HCT116 (cell line): Measurements from ENCODE around the gene STK24. TPM values are rescaled to one million over a fixed set of nuclear protein-coding genes. Genes with fewer than 3 reads are reported as not detected.

ENCODE experiments used
- ATAC-seq: fragments of 200-7000 bp; cut with Tn5 transposase; 2 replicates; pipeline ENCODE4 v1.9.1; 2020; ENCODE audit warnings: mild to moderate bottlenecking, moderate library complexity
- BruUV-seq: library from RNA; stranded (reverse); fragments of 400-500 nt; replicated peaks from 2 replicates; lab custom pipeline; 2021; lab: Mats Ljungman, UMichigan
- CTCF ChIA-PET: fragments of 300-600 bp; sonication (Branson Sonifier 250); formaldehyde crosslinking; loops from one replicate; lab custom pipeline; 2021; ENCODE audit warnings: antibody characterized with exemption; lab: Charles Lee
- POLR2A ChIA-PET: fragments of 300-600, 350-600 bp; sonication (Branson Sonifier 250); formaldehyde crosslinking; loops from one replicate; lab custom pipeline; 2021; ENCODE audit warnings: antibody characterized with exemption; lab: Charles Lee
- RAD21 ChIA-PET, 2 experiments: fragments of 300-600 bp; sonication (Branson Sonifier 250); formaldehyde crosslinking; loops; one replicate each; lab custom pipeline; 2023; ENCODE audit warnings: low total read pairs in 2 of 2; ENCODE audit not compliant: uncharacterized antibody in 2 of 2, unreplicated experiment in 2 of 2, low non-redundant PET in 1 of 2; lab: Charles Lee
- DNase-seq: peaks from one replicate; pipeline ENCODE4 v3.0.0-alpha.2; 2010; ENCODE audit warnings: low read depth, low spot score
- H2AFZ ChIP-seq: fragments of 200-600 bp; shearing (Covaris generic), sonication (generic); 2 replicates; pipeline ENCODE4 v1.6.1; 2017; ENCODE audit warnings: low read depth, mixed run types, mixed read lengths, antibody characterized with exemption, low read length; ENCODE audit not compliant: poor library complexity, severe bottlenecking
- H3K27ac ChIP-seq: 2 replicates; pipeline ENCODE4 v1.5.1; 2012; ENCODE audit warnings: low read depth, low read length
- H3K27me3 ChIP-seq: fragments of 200-600 bp; sonication (generic); 2 replicates; pipeline ENCODE4 v1.6.1; 2016; ENCODE audit warnings: mixed run types, low read length, mixed read lengths; ENCODE audit not compliant: insufficient read depth
- H3K36me3 ChIP-seq, 2 experiments: fragments of 200-500 bp in 1 of 2; fragments of 200-600 bp in 1 of 2; sonication (Bioruptor generic) in 1 of 2; sonication (generic) in 1 of 2; 2 replicates each; pipeline versions ENCODE4 v1.5.1 to v1.6.1; 2014 to 2016; ENCODE audit warnings: low read length in 2 of 2, inconsistent platforms in 1 of 2, mixed read lengths in 1 of 2, mixed run types in 1 of 2; ENCODE audit not compliant: insufficient read depth in 2 of 2, control insufficient read depth in 1 of 2
- H3K4me1 ChIP-seq, 2 experiments: fragments of 200-600 bp in 1 of 2; sonication (generic) in 1 of 2; 2 replicates each; pipeline versions ENCODE4 v1.5.1 to v1.6.1; 2012 to 2017; ENCODE audit warnings: low read length in 2 of 2, inconsistent platforms in 1 of 2, mild to moderate bottlenecking in 1 of 2, mixed read lengths in 1 of 2, mixed run types in 1 of 2, moderate library complexity in 1 of 2; ENCODE audit not compliant: insufficient read depth in 2 of 2, control insufficient read depth in 1 of 2
- H3K4me2 ChIP-seq: fragments of 200-600 bp; sonication (generic); 2 replicates; pipeline ENCODE4 v1.6.1; 2017; ENCODE audit warnings: mixed run types, low read length, mixed read lengths
- H3K4me3 ChIP-seq, 2 experiments: fragments of 200-600 bp in 1 of 2; sonication (generic) in 1 of 2; replicated peaks in 1 of 2; 2 replicates each; pipeline ENCODE4 v1.5.1; 2011 to 2016; ENCODE audit warnings: low read length in 2 of 2, control low read depth in 1 of 2, low read depth in 1 of 2, mild to moderate bottlenecking in 1 of 2, mixed read lengths in 1 of 2, mixed run types in 1 of 2
- H3K79me2 ChIP-seq: fragments of 200-600 bp; sonication (generic); 2 replicates; pipeline ENCODE4 v1.6.1; 2017; ENCODE audit warnings: mild to moderate bottlenecking, mixed run types, low read length, moderate library complexity, mixed read lengths; ENCODE audit not compliant: insufficient read depth
- H3K9ac ChIP-seq: fragments of 200-600 bp; sonication (generic); 2 replicates; pipeline ENCODE4 v1.6.1; 2016; ENCODE audit warnings: low read length, mixed read lengths
- H3K9me2 ChIP-seq: fragments of 200-600 bp; sonication (generic), shearing (Covaris generic); 2 replicates; pipeline ENCODE4 v1.6.1; 2017; ENCODE audit warnings: mixed run types, mild to moderate bottlenecking, moderate library complexity; ENCODE audit not compliant: insufficient read depth
- H3K9me3 ChIP-seq, 2 experiments: fragments of 200-500 bp in 1 of 2; fragments of 200-600 bp in 1 of 2; sonication (Bioruptor generic) in 1 of 2; sonication (generic) in 1 of 2; 2 replicates each; pipeline ENCODE4 v1.6.1; 2014 to 2017; ENCODE audit warnings: low read length in 2 of 2, mixed read lengths in 2 of 2, inconsistent platforms in 1 of 2, low read depth in 1 of 2, mild to moderate bottlenecking in 1 of 2, mixed run types in 1 of 2, moderate library complexity in 1 of 2; ENCODE audit not compliant: control insufficient read depth in 1 of 2, insufficient read depth in 1 of 2
- H4K20me1 ChIP-seq: fragments of 200-600 bp; sonication (generic), shearing (Covaris generic); 2 replicates; pipeline ENCODE4 v1.6.1; 2017; ENCODE audit warnings: mixed run types, mild to moderate bottlenecking, moderate library complexity; ENCODE audit not compliant: insufficient read depth
- ATF3 ChIP-seq: IDR thresholded peaks from 2 replicates; pipeline ENCODE4 v1.6.1; 2012
- CEBPB ChIP-seq: IDR thresholded peaks from 2 replicates; pipeline ENCODE4 v1.6.1; 2012; ENCODE audit warnings: low read depth
- CTCF ChIP-seq, 3 experiments: fragments of 200-600 bp in 1 of 3; sonication (generic) in 1 of 3; IDR thresholded peaks in 2 of 3; conservative IDR thresholded peaks in 1 of 3; 2 replicates each; pipeline ENCODE4 v1.5.1; 2012 to 2017; ENCODE audit warnings: low read depth in 2 of 3, low read length in 2 of 3, antibody characterized with exemption in 1 of 3, borderline replicate concordance in 1 of 3, control low read depth in 1 of 3, mild to moderate bottlenecking in 1 of 3, mixed read lengths in 1 of 3, mixed run types in 1 of 3, moderate library complexity in 1 of 3; ENCODE audit not compliant: insufficient read depth in 1 of 3
- ELF1 ChIP-seq: IDR thresholded peaks from 2 replicates; pipeline ENCODE4 v1.6.1; 2012; ENCODE audit warnings: low read depth, borderline replicate concordance
- EZH2 ChIP-seq: fragments of 200-600 bp; sonication (generic); IDR thresholded peaks from 2 replicates; pipeline ENCODE4 v1.6.1; 2017; ENCODE audit warnings: antibody characterized with exemption, mixed run types
- FOSL1 ChIP-seq: IDR thresholded peaks from 2 replicates; pipeline ENCODE4 v1.6.1; 2012; ENCODE audit warnings: low read depth
- JUND ChIP-seq: IDR thresholded peaks from 2 replicates; pipeline ENCODE4 v1.6.1; 2012
- POLR2A ChIP-seq: IDR thresholded peaks from 2 replicates; pipeline ENCODE4 v1.7.0; 2011; ENCODE audit warnings: borderline replicate concordance; ENCODE audit not compliant: insufficient read depth, insufficient read length; ENCODE audit errors: extremely low read depth
- POLR2AphosphoS5 ChIP-seq: IDR thresholded peaks from 2 replicates; pipeline ENCODE4 v1.6.1; 2011; ENCODE audit warnings: mild to moderate bottlenecking, low read depth, low read length, moderate library complexity
- RAD21 ChIP-seq: IDR thresholded peaks from 2 replicates; pipeline ENCODE4 v1.6.1; 2012; ENCODE audit warnings: low read depth, mild to moderate bottlenecking
- REST ChIP-seq: IDR thresholded peaks from 2 replicates; pipeline ENCODE4 v1.6.1; 2012; ENCODE audit warnings: low read depth
- SIN3A ChIP-seq: IDR thresholded peaks from 2 replicates; pipeline ENCODE4 v1.6.1; 2012; ENCODE audit warnings: low read depth
- SRF ChIP-seq: IDR thresholded peaks from 2 replicates; pipeline ENCODE4 v1.6.1; 2012; ENCODE audit warnings: low read depth
- TCF7L2 ChIP-seq: IDR thresholded peaks from 2 replicates; pipeline ENCODE4 v1.7.0; 2011; ENCODE audit warnings: borderline replicate concordance, inconsistent platforms; ENCODE audit not compliant: insufficient read depth, insufficient read length; ENCODE audit errors: extremely low read depth
- ZFX ChIP-seq: fragments of 450-650 bp; IDR thresholded peaks from 2 replicates; pipeline ENCODE4 v1.6.1; 2017
- ZNF274 ChIP-seq: fragments of 200-500 bp; sonication (Bioruptor generic); IDR thresholded peaks from 2 replicates; pipeline ENCODE4 v1.6.1; 2014; ENCODE audit warnings: mild to moderate bottlenecking, low read depth, low read length, inconsistent platforms
- intact Hi-C: fragments of 100-400 bp; cut with micrococcal nuclease; formaldehyde crosslinking; loops from 2 replicates; pipeline ENCODE4 v1.10.0; 2022
- total RNA-seq: library from RNA; stranded (reverse); gene quantifications from one replicate; pipeline ENCODE4 v1.2.1, GENCODE V29; 2021; ENCODE audit not compliant: unreplicated experiment
- TF ChIP-seq, protein P1 (sequence below): IDR thresholded peaks from 2 replicates; pipeline ENCODE4 v1.6.1; 2011; ENCODE audit warnings: mild to moderate bottlenecking, low read length, moderate library complexity; ENCODE audit not compliant: insufficient replicate concordance; ENCODE audit errors: extremely low read depth
- TF ChIP-seq, protein P2 (sequence below): IDR thresholded peaks from 2 replicates; pipeline ENCODE4 v1.6.1; 2012

The STK24 gene
- total RNA-seq, 1 experiment from 2014 or later, result 137 TPM

DNA sequence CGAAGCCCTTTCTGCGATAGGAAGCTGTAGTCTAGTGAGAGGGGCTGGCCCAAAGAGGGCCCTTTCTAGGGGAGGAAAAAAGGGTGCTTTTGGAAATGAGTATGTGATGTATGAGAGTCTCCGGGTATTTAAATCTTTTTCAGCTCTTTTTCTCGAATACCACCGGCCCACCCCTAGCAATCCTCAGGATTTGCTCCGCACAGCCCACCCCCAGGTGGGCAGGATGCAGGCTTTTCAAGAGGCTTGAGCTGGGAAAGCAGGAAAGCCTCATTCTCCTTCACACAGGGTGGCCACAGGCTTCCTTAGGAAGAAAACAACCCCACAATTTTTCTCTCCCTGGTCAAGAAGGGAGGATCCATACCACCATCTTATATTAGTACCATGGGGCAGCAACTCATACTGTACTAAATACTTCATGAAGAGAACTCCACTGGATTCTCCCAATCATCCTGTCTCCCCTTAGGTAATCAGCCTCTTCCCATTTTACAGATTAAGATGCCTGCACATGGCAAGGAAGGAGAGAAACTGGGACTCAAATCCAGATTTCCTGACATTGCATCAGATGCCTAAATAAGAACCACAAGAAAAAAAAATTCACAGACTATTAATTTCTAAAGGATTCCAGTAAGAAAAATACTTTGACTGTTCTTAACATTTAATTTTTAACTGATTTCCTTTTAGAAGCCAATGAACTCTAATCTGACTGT lies 84.4 kb downstream of the STK24 start:
- H3K27me3 ChIP-seq, result no peaks in the 10 kb centered on the region
- H3K4me2 ChIP-seq, result no peak overlapping the region
- no peaks in the 10 kb centered on the region for H3K9me2 ChIP-seq
- intact Hi-C loops, result no loop called here
- peaks cover 93% of the 10 kb centered on the region for H3K79me2 ChIP-seq
- POLR2A ChIA-PET, result no interaction called here
- H3K27ac ChIP-seq, result no peak overlapping the region
- DNase-seq (no peak), ATAC-seq (no peak)
- RAD21 ChIA-PET, result no interaction called here
- CTCF ChIA-PET, result no interaction called here
- BruUV-seq, result no TSS peak
- H2AFZ ChIP-seq, result no peak overlapping the region
- peaks cover 0 to 40% of the 10 kb centered on the region in 2 experiments; a peak in 1 of 4 replicates for H3K4me1 ChIP-seq
- H3K9me3 ChIP-seq, result no peaks in the 10 kb centered on the region
- no peak overlapping the region for H3K9ac ChIP-seq
- TF ChIP-seq, protein P1, sequence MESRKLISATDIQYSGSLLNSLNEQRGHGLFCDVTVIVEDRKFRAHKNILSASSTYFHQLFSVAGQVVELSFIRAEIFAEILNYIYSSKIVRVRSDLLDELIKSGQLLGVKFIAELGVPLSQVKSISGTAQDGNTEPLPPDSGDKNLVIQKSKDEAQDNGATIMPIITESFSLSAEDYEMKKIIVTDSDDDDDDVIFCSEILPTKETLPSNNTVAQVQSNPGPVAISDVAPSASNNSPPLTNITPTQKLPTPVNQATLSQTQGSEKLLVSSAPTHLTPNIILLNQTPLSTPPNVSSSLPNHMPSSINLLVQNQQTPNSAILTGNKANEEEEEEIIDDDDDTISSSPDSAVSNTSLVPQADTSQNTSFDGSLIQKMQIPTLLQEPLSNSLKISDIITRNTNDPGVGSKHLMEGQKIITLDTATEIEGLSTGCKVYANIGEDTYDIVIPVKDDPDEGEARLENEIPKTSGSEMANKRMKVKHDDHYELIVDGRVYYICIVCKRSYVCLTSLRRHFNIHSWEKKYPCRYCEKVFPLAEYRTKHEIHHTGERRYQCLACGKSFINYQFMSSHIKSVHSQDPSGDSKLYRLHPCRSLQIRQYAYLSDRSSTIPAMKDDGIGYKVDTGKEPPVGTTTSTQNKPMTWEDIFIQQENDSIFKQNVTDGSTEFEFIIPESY, result no peak
- no peak for TF ChIP-seq SRF
- TF ChIP-seq JUND, result no peak
- TF ChIP-seq POLR2AphosphoS5, result no peak
- no peak for TF ChIP-seq ZFX
- TF ChIP-seq, protein P2, sequence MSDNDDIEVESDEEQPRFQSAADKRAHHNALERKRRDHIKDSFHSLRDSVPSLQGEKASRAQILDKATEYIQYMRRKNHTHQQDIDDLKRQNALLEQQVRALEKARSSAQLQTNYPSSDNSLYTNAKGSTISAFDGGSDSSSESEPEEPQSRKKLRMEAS, result no peak
- no peak for TF ChIP-seq CTCF (IDR thresholded peaks at IDR 0.05 in 2 of 3, conservative IDR thresholded peaks at IDR 0.05 in 1 of 3; ENCODE audit: borderline replicate concordance in 1 of 3, insufficient read depth in 1 of 3, low read depth in 2 of 3, low read length in 2 of 3)
- TF ChIP-seq POLR2A, result no peak
- no peak for TF ChIP-seq FOSL1
- no peak for TF ChIP-seq ELF1
- TF ChIP-seq ZNF274, result no peak
- TF ChIP-seq CEBPB, result no peak
- TF ChIP-seq ATF3, result no peak
- no peak for TF ChIP-seq REST
- TF ChIP-seq TCF7L2, result no peak
- TF ChIP-seq RAD21, result no peak
- TF ChIP-seq EZH2, result no peak
- no peak for TF ChIP-seq SIN3A
- no peak overlapping the region for H3K4me3 ChIP-seq
- H4K20me1 ChIP-seq, result peaks cover 6% of the 10 kb centered on the region; the same call in 1 of the 2 replicates
- no peaks in the 10 kb centered on the region for H3K36me3 ChIP-seq
